H1 (cell line): ENCODE data around the gene ANKIB1. TPM values are rescaled to one million over a fixed set of nuclear protein-coding genes. Genes with fewer than 3 reads are reported as not detected.

Source experiments
- CTCF ChIA-PET: fragments of 300-600 bp; sonication (Branson Sonifier 250); formaldehyde crosslinking; loops from one replicate; lab custom pipeline; 2021; ENCODE audit not compliant: partially characterized antibody; lab: Charles Lee
- POLR2A ChIA-PET: fragments of 300-600 bp; sonication (Branson Sonifier 250); formaldehyde crosslinking; loops from one replicate; lab custom pipeline; 2021; ENCODE audit warnings: inconsistent platforms; ENCODE audit not compliant: partially characterized antibody; lab: Charles Lee
- DNase-seq, 2 experiments: peaks; one replicate each; pipeline versions ENCODE4 v3.0.0 to v3.0.0-alpha.2; 2010 to 2022; ENCODE audit warnings: low spot score in 2 of 2, low read depth in 1 of 2, mixed read lengths in 1 of 2
- FAIRE-seq: peaks from 2 replicates; lab custom pipeline; 2011; peaks lifted over from hg19 to GRCh38; lab: Jason Lieb, UNC
- H2AFZ ChIP-seq: 2 replicates; pipeline ENCODE4 v1.8.1; 2012; ENCODE audit warnings: low read length, inconsistent platforms
- H2AK5ac ChIP-seq: 2 replicates; pipeline ENCODE4 v1.6.1; 2013; ENCODE audit warnings: low read depth, low read length
- H2BK120ac ChIP-seq: replicated peaks from 2 replicates; pipeline ENCODE3; 2013; ENCODE audit warnings: low read depth, low read length, inconsistent platforms
- H2BK12ac ChIP-seq: 2 replicates; pipeline ENCODE4 v1.6.1; 2013; ENCODE audit warnings: low read depth, low read length
- H2BK15ac ChIP-seq: 2 replicates; pipeline ENCODE4 v1.6.1; 2013; ENCODE audit warnings: low read length
- H2BK20ac ChIP-seq: 2 replicates; pipeline ENCODE4 v1.6.1; 2013; ENCODE audit warnings: low read length
- H2BK5ac ChIP-seq: 2 replicates; pipeline ENCODE4 v1.6.1; 2013; ENCODE audit warnings: low read depth, low read length
- H3K14ac ChIP-seq: 2 replicates; pipeline ENCODE4 v1.6.1; 2013; ENCODE audit warnings: inconsistent platforms; ENCODE audit not compliant: insufficient read length
- H3K18ac ChIP-seq: 2 replicates; pipeline ENCODE4 v1.6.1; 2013; ENCODE audit warnings: low read length; ENCODE audit errors: extremely low read depth
- H3K23ac ChIP-seq: 2 replicates; pipeline ENCODE4 v1.6.1; 2013; ENCODE audit warnings: inconsistent platforms; ENCODE audit not compliant: insufficient read length
- H3K23me2 ChIP-seq: 2 replicates; pipeline ENCODE4 v1.6.1; 2013; ENCODE audit warnings: low read depth, low read length
- H3K27ac ChIP-seq: 2 replicates; pipeline ENCODE4 v1.6.1; 2011; ENCODE audit warnings: low read depth, low read length, inconsistent platforms
- H3K27me3 ChIP-seq, 4 experiments: replicated peaks in 1 of 4; 1 replicate in 1 of 4; 2 replicates in 3 of 4; pipeline versions ENCODE4 v1.6.1 to v1.8.1; 2011 to 2013; ENCODE audit warnings: low read length in 3 of 4, mild to moderate bottlenecking in 3 of 4, inconsistent platforms in 2 of 4, mixed read lengths in 2 of 4, moderate library complexity in 1 of 4; ENCODE audit not compliant: control insufficient read depth in 3 of 4, insufficient read depth in 3 of 4; ENCODE audit errors: extremely low read depth in 1 of 4
- H3K36me3 ChIP-seq, 4 experiments: 2 replicates each; pipeline versions ENCODE4 v1.6.1 to v1.8.1; 2011 to 2013; ENCODE audit warnings: mild to moderate bottlenecking in 4 of 4, low read length in 3 of 4, moderate library complexity in 2 of 4, control low read depth in 1 of 4, inconsistent platforms in 1 of 4; ENCODE audit not compliant: insufficient read depth in 4 of 4, control insufficient read depth in 2 of 4
- H3K4ac ChIP-seq: replicated peaks from 2 replicates; pipeline ENCODE3; 2013; ENCODE audit warnings: low read length, low read depth, mixed read lengths, inconsistent platforms; ENCODE audit not compliant: insufficient read length
- H3K4me1 ChIP-seq, 4 experiments: replicated peaks in 1 of 4; 1 replicate in 1 of 4; 2 replicates in 3 of 4; pipeline versions ENCODE4 v1.6.1 to v1.8.1; 2011 to 2013; ENCODE audit warnings: low read length in 3 of 4, inconsistent platforms in 2 of 4, mixed read lengths in 1 of 4; ENCODE audit not compliant: insufficient read depth in 4 of 4, control insufficient read depth in 3 of 4
- H3K4me2 ChIP-seq, 2 experiments: 2 replicates each; pipeline versions ENCODE4 v1.6.1 to v1.8.1; 2011 to 2013; ENCODE audit warnings: low read depth in 2 of 2, low read length in 2 of 2, control low read depth in 1 of 2, inconsistent platforms in 1 of 2, mild to moderate bottlenecking in 1 of 2; ENCODE audit not compliant: insufficient read depth in 1 of 2
- H3K4me3 ChIP-seq, 4 experiments: fragments of 200-600, 300-600 bp in 1 of 4; sonication (generic), shearing (Covaris generic), sonication (Bioruptor Twin) in 1 of 4; 2 replicates each; pipeline versions ENCODE4 v1.5.1 to v1.8.1; 2011 to 2016; ENCODE audit warnings: low read length in 4 of 4, low read depth in 3 of 4, control low read depth in 2 of 4, inconsistent platforms in 2 of 4, mild to moderate bottlenecking in 2 of 4, mixed read lengths in 1 of 4, moderate library complexity in 1 of 4; ENCODE audit not compliant: insufficient read depth in 2 of 4; ENCODE audit errors: extremely low read depth in 1 of 4
- H3K56ac ChIP-seq: replicated peaks from 2 replicates; pipeline ENCODE3; 2013; ENCODE audit warnings: low read depth, mild to moderate bottlenecking, mixed read lengths, low read length, inconsistent platforms; ENCODE audit not compliant: insufficient read length
- H3K79me1 ChIP-seq: 2 replicates; pipeline ENCODE4 v1.6.1; 2013; ENCODE audit warnings: low read depth, low read length, control low read depth
- H3K79me2 ChIP-seq, 2 experiments: 2 replicates each; pipeline versions ENCODE4 v1.6.1 to v1.8.1; 2012 to 2013; ENCODE audit warnings: low read length in 2 of 2, mild to moderate bottlenecking in 2 of 2, inconsistent platforms in 1 of 2; ENCODE audit not compliant: insufficient read depth in 2 of 2, control insufficient read depth in 1 of 2
- H3K9ac ChIP-seq, 4 experiments: replicated peaks in 1 of 4; 1 replicate in 1 of 4; 2 replicates in 3 of 4; pipeline versions ENCODE4 v1.6.1 to v1.8.1; 2011 to 2013; ENCODE audit warnings: low read depth in 3 of 4, low read length in 3 of 4, control low read depth in 2 of 4, mild to moderate bottlenecking in 2 of 4, moderate library complexity in 2 of 4, inconsistent platforms in 1 of 4; ENCODE audit errors: extremely low read depth in 1 of 4
- H3K9me3 ChIP-seq, 2 experiments: 2 replicates each; pipeline versions ENCODE4 v1.6.1 to v1.8.1; 2012 to 2013; ENCODE audit warnings: mild to moderate bottlenecking in 2 of 2, moderate library complexity in 2 of 2, control low read depth in 1 of 2, inconsistent platforms in 1 of 2, low read depth in 1 of 2, low read length in 1 of 2, mixed read lengths in 1 of 2; ENCODE audit not compliant: insufficient read depth in 2 of 2
- H4K20me1 ChIP-seq, 2 experiments: replicated peaks in 1 of 2; 2 replicates each; pipeline versions ENCODE3 to v1.8.1; 2011 to 2013; ENCODE audit warnings: inconsistent platforms in 2 of 2, low read length in 2 of 2, mild to moderate bottlenecking in 1 of 2; ENCODE audit not compliant: insufficient read depth in 2 of 2, control insufficient read depth in 1 of 2
- H4K5ac ChIP-seq: 2 replicates; pipeline ENCODE4 v1.6.1; 2013; ENCODE audit warnings: low read length, low read depth, mixed read lengths, inconsistent platforms; ENCODE audit not compliant: insufficient read length
- H4K8ac ChIP-seq: 2 replicates; pipeline ENCODE4 v1.8.0; 2013; ENCODE audit warnings: mild to moderate bottlenecking, moderate library complexity, low read length, inconsistent platforms; ENCODE audit not compliant: insufficient read depth; ENCODE audit errors: extremely low read depth
- H4K91ac ChIP-seq: replicated peaks from 2 replicates; pipeline ENCODE3; 2013; ENCODE audit warnings: low read length, mixed read lengths, inconsistent platforms; ENCODE audit not compliant: insufficient read length
- BACH1 ChIP-seq: IDR thresholded peaks from 2 replicates; pipeline ENCODE4 v1.6.1; 2012; ENCODE audit warnings: low read length, improper control_type of control experiment
- PHF8 ChIP-seq: fragments of 200-600 bp; sonication (generic); conservative IDR thresholded peaks from 2 replicates; pipeline ENCODE4 v1.7.1; 2012; ENCODE audit warnings: low read depth, mild to moderate bottlenecking, inconsistent platforms, low read length, moderate library complexity
- ZNF274 ChIP-seq: IDR thresholded peaks from 2 replicates; pipeline ENCODE4 v1.7.0; 2012; ENCODE audit warnings: low read length, borderline replicate concordance; ENCODE audit errors: extremely low read depth
- WGBS, 2 experiments: shearing (Covaris generic) in 1 of 2; methylation state at CpG; one replicate each; pipeline versions ENCODE4 v1.1.6 to v1.1.7; 2013 to 2015; ENCODE audit warnings: low lambda C conversion rate in 2 of 2, mixed read lengths in 2 of 2, inconsistent platforms in 1 of 2, low coverage in 1 of 2, missing lambda C conversion rate in 1 of 2; ENCODE audit not compliant: insufficient replicate concordance in 2 of 2, insufficient coverage in 1 of 2, insufficient read length in 1 of 2; ENCODE audit errors: extremely low coverage in 1 of 2, missing lambda C conversion rate in 1 of 2; 5-methylcytosine and 5-hydroxymethylcytosine counted together
- polyA plus RNA-seq, 7 experiments: library from polyadenylated mRNA; depleted of rRNA in 3 of 7; stranded (reverse) in 5 of 7; unstranded in 2 of 7; fragments of >200 nt in 5 of 7; fragments of 200-250 nt in 2 of 7; gene quantifications; 1 replicate in 5 of 7; 2 replicates in 1 of 7; 4 replicates in 1 of 7; pipeline versions ENCODE4 v1.2.1 to v1.2.3, GENCODE V29; 2011 to 2013; ENCODE audit warnings: missing spikeins in 2 of 7, mixed read lengths in 2 of 7
- total RNA-seq: library from RNA; stranded (reverse); fragmentation: NEBNext Ultra II Directional; extraction: Animal tissue kit (Norgen Biotek cat#: 25700); gene quantifications from 2 replicates; pipeline ENCODE4 v1.2.1, GENCODE V29; 2021

The ANKIB1 gene
- total and polyA plus RNA-seq, 2 of the 8 experiments (the other 6 are each of a cell fraction or from before 2014, with no cell fraction given), result 19.2 to 43.0 TPM

GRCh38 chr7:92289321-92289720, 43.5 kb downstream of the ANKIB1 start:
- Histone ChIP-seq H3K9ac (no peak overlapping the region), H3K23ac (no peak overlapping the region), H3K4me1 (peaks cover 0 to 3% (median 2%) of the 10 kb centered on the region in 4 experiments; a peak in 2 of 7 replicates), H3K4me2 (no peak overlapping the region), H3K79me1 (no peaks in the 10 kb centered on the region), H2BK120ac (no peak overlapping the region), H2BK20ac (no peak overlapping the region), H3K23me2 (no peaks in the 10 kb centered on the region; the same call in 1 of the 2 replicates), H2BK5ac (no peak overlapping the region), H3K27ac (no peak overlapping the region), H2BK12ac (no peak overlapping the region), H3K27me3 (no peaks in the 10 kb centered on the region), H3K4me3 (no peak overlapping the region), H2AFZ (no peak overlapping the region), H2BK15ac (no peak overlapping the region), H2AK5ac (no peak overlapping the region), H3K4ac (no peak overlapping the region), H3K79me2 (peaks cover 0 to 74% of the 10 kb centered on the region in 2 experiments; a peak in 2 of 4 replicates), H3K36me3 (no peaks in the 10 kb centered on the region), H3K56ac (no peak overlapping the region), H4K20me1 (peaks cover 0 to 2% of the 10 kb centered on the region in 2 experiments), H4K91ac (no peak overlapping the region), H3K9me3 (no peaks in the 10 kb centered on the region), H4K5ac (no peak overlapping the region), H4K8ac (no peak overlapping the region), H3K18ac (no peak overlapping the region), H3K14ac (no peak overlapping the region)
- ChIA-PET CTCF (no interaction called here), POLR2A (no interaction called here)
- WGBS, 2 experiments, result 85% methylated on average over 2 of the region's 2 CpGs; no CpG with 5 or more reads in 1 of the 2 experiments
- no peak for FAIRE-seq
- no peak for TF ChIP-seq ZNF274
- no peak for TF ChIP-seq BACH1
- TF ChIP-seq PHF8, result no peak
- DNase-seq, result no peak
